HG02642 (cell line): Measurements from ENCODE around the gene GSK3A.

Source experiments
- ATAC-seq: cut with Tn5 transposase; IDR thresholded peaks from one replicate; pipeline ENCODE4 v1.9.1; 2021; ENCODE audit warnings: mild to moderate bottlenecking; ENCODE audit not compliant: unreplicated experiment, poor library complexity

GSK3A gene

DNA sequence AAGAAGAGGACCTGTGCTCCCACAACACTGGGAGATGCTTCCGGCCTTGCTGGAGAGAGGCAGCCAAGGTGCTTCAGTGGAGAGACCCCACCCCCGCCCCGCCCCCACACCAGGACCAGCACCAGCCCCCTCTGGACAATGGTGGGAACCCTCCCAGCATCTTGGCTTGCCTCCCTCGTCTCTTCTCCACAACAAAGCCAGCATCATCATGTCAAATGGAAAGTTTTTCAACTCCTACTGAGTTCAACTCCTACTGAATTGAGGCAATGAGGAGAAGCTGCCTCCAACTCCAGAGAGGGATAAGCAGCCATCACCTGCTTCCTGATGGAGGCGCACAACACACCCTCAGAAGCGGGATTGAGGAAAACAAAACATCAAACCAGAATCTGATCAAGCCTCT, 37.7 kb downstream of the GSK3A start:
- ATAC-seq, result no peak

DNA sequence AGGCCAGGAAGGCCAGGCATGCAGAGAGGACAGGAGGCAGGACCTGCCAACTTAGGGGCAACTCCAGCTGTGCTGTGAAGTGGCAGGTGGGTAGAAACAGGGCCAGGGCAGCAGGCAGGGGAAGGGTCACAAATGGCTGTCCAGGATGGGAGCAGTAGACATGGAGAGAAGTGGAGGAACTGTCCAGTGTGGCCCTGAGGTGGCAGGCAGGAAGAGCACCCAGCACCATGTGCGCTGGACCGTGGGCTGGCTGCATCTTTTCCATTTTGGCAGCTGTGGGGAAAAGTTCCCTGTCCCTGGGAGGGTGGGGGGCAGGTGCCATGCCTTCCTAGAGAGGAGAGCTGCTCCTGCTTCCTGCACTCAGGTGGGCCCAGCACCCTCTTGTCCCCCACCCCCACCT, 38.7 kb downstream of the GSK3A start:
- ATAC-seq, result no peak

DNA sequence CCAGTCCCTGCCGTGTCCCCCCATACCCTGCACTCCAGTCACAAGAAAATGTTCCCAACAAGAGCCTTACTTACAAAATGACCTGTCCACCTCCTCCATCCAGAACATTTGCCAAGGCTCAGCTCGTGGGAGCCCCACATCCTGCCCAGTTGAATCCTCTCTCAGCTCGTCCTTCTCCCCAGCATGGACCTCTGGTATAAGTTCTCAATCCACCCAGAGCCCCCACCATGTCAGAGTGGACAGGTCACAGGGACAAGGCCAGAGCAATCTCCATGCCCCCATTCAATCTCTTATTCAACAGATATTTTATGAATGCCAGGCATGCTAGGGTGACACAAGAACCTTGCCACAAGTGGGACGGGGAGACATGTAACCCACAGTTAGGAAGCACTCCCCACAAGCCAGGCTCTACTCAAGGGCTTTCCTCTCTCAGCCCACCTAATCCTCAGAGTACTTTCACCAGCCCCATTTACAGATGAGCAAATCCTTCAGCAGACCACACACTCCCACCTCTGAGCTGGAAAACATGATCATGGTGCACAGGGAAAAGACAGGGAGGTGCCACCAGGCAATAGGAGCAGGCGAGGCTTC, 40.0 kb downstream of the GSK3A start:
- ATAC-seq, result no peak

DNA sequence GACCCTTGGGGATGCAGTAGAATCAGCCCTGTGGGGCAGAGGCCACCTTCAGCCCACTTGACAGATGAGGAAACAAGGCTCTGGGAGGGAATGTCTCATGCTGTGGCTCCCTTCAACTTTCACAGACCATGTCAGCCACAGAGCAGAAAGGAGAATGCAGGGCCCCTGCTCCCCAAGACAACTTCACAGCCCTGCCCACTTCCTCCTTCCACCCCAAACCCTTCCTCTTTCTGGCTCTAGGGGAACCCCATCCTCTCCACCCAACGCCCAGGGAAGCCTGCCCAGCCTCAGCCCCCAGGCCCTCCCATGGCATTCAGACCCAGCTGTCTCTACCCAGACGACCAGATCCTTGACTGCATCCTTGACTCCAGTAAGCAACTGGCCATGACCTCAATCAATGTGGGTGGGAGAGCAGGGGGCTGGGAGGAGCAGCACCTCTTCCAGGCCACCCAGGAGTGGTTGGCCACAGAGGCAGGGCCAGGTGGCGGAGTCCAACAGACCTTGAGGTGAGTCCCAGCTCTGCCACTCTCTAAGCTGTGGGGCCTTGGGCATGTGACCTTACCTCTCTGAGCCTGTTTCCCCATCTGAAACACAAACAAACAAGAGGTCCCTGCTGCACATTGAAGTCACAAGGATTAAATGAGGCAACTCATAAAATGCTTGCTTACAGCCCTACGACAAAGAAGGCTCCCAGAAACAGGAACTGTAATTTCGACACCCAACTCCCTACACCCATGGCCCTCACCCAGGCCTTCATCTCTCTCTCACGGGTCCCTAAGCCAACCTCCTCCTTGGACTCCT, 40.7 kb downstream of the GSK3A start:
- peak; percentile 40 for ATAC-seq

DNA sequence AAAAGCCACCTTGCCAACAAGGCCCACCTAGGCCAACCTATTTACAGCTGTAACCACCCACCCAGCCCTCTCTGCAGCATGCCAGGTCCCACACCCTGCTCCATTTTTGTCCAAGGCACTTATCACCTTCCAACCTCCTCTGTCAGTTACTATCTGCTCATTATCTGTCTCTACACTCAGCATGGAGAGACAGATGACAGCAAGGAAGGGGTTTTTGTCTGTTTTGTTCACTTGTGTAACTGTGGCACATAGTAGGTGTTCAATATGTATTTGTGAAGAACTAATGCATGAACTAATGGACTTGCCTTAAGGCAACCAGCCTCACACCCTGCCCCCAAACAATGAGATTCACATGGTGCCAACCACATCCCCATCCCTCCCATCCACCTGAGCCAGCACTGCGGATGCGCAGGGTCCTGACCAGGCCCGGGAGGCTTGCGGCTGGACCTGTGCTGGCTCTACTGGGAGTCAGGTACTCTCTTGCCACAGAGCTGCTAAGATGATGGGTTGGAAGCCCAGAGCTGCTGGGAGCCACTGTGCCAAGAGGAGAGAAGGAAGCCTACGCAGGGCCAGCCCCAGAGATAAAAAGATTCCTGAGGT, 42.2 kb downstream of the GSK3A start:
- ATAC-seq, result no peak

DNA sequence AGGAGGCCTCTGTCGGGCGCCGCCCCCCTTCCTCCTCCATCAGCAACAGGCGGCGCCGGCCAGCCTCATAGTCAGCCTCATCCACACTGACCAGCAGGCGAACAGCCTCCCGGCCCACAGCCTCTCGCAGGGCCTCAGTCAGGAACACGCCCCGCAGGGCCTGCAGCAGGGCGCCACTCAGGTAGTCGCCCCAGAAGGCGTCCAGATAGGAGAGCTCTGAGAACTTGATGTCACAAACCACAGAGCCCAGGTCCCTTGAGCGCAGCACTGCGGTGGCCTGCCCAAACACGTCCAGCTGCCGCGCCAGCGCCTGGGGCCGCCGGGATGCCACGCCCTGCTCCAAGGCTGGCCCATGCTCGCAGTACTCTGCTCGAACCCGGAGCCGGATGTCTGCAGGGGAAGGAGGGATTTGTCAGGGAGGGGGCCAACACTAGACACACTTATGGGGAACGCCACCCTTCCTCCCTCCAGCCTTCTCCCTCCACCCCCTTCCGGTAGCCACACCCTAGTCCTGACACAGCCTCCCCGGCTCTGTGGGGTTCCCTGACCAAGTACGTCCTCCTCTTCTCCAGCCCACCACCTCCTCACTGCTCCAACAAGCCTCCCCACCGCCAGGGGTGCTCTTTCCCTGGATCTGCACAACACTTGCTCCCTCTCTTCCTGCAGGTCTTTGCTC, 42.8 kb downstream of the GSK3A start:
- ATAC-seq, result peak; percentile 41

DNA sequence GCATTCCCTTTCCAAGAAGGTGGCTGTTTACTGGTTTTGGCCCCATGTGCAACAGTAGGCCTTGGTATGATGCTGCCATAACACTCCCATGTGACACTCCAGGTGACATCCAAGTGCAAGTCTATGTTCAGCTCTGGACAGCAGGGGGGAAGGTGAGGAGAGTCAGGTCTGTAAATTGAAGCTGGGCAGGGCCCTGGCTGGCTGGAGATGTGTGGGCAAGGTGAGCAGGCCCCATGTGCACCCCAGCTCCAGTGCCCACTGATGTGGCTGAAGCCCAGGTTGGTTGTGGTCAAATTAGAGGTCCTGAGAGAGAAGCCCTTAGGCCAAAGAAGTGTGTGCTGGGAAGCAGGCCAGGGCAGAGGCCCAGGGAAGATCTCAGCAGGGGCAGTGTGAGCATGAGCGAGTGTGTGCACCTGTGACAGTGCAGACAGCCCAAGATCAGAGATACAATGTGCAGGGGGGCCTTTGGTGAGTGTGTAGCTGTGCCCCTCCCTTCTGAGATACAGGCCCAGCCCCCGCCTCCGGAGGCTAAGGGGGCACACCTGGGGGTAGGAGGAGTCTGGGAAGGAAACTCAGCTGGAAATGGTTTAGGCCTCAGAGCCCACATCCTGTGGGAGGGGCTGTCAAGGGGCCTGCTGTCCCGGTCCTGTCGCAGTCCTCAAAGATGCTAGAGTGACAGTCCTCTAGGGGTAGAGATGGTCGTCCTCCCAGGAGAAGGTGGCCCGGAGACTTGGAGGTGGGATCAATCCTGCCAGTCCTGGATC, 43.5 kb downstream of the GSK3A start:
- ATAC-seq, result peak; percentile 42

DNA sequence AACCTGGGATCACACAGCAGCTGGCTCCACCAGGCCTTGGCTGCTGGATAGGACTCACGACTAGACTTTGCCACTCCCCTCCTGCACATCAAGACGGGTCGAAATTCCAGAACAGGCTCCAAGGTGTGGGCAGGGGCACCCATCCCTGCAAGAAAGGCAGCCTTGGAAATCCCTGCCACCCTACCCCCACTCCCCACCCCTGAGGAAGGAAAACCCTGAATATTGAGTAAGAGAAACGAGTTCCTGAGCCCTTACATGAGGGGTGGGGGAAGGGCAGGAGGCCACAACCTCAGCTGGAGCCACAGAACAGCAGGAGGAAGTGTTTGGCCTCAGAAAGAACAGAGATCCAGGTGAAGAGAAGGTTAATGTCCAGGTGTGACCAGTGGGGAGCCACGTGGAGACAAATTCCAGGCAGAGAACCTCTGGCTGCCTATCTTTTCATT, 45.0 kb downstream of the GSK3A start:
- ATAC-seq, result no peak

DNA sequence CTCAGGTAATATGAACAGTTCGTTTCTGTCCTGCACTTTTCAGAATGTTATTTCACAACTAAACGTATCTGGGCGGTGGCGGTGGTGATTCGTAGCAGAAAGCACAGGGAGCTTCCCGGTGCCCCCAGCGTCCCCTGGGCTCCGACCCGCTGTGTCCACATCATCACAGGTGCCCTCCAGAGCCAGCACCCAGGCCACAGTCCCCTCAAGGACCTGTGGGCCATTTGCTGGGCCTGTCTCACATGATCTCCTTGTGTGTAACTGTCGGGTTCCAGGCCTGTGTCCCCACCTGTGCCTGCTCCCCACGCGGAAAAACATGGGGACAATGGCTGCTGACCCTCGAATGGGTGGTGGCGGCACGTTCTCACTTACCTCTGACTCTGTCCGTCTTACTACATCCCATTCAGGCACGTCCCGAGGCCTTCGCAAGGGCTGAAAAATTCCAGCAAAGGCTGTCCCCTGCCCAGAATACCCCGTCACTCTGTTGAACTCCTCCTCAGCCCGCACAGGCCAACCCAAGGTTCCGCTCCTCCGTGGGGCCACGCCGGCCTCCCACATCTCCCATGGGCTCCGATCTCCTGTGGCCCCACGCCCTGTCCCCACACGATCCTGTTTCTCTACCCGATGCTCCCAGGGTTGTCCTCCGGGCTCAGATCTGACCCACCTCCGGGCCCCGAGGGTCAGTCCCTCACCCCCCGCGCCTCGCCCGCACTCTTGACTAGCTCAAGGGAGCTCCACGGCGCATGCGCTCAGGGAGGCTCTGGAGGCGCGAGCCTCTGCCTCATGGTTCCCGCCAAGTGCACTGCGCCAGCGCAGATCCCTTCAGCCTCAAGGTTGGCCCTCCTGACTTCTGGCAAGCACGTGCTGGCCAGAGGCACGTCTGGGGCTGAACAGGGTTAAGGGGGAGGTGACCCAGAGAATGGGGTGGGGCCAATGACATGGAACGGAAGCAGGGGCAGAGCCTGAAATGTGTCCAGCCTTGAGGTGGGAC, 46.1 kb downstream of the GSK3A start:
- ATAC-seq, result no peak

DNA sequence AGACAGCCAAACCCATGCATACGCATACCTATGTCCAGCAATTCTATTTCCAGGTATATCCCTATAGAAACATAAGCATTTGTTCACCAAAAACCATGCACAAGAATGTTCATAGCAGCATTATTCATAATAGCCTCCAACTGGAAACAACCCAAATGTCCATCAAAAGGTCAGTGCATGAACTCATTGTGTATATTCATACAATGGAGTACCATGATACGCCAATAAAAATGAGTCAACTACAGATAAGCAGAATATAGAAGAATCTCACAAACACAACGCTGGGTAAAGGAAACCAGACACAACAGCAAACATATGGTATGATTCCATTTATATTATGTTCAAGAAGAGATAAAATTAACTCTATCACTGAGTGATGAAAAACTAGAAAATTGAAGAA, 48.7 kb downstream of the GSK3A start:
- ATAC-seq, result no peak

DNA sequence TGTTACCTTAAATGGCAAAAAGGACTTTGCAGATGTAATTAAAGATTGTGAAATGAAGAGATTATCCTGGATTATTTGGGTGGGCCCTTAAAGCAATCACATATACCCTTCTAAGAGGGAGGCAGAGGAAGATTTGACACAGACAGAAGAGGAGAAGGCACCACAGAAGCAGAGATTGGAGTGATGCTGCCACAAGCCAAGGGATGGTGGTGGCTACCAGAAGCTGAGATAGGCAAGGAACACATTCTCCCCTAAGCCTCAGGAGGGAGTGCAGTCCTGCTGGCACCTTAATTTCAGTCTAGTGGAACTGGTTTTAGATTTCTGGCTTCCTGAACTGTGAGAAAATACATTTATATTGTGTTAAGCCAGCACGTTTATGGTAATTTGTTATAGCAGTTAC, 49.1 kb downstream of the GSK3A start:
- ATAC-seq, result no peak

DNA sequence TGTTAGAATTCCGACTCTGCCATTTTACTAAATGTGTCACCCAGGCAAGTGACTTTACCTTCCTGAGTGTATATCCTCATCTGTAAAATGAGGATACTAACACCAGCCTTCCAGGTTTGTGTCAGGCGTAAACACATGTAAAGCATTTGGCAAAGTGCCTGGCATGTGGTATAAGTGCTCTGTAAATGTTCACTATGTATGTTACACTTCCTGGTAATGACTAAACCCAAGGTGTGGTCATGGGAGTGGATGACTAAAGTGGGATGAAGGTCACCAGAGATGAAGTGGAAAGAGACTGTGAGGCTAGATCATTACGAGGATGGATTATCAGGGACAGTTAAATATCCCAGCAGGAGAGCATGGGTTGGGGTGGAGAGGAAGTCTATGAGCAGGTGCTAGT, 50.5 kb downstream of the GSK3A start:
- ATAC-seq, result no peak

DNA sequence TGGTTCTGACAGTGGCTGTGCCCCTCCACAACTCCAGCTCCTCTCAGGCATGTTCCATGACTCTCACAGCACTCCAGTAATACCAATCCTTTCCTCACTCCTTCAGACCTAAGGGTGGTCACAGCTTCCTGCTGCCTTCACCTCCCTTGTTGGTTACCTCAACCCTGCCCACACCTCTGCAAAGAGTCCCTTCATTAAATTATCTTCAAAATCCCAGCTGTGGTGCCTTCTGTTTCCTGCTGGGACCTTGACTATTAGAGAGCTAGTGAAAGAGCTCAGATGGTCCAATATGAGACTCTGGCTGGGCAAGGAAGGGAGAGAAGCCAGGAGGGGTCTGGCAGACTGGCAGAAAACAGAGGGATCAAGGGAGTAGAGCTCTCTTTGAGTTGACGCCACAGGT, 51.1 kb downstream of the GSK3A start:
- ATAC-seq, result no peak

DNA sequence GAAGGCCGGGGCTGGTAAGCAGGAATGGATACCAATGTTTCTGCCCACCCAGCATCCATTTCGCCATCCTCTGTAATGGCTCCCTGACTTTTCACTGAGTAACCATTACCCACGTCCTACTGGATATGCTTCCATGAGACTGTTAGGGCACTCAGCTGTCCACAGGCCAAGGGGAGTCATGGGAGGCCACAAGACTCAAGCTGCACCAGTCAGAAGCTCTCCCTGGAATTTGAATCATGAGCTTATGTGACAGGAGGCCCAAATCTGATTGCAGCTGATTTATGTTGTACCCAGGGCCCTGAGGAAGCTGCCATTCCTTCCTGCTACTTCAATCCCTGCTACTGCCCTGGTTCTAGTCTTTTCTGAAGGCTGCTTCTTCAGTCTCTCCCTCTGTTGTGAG, 53.3 kb downstream of the GSK3A start:
- ATAC-seq, result no peak

DNA sequence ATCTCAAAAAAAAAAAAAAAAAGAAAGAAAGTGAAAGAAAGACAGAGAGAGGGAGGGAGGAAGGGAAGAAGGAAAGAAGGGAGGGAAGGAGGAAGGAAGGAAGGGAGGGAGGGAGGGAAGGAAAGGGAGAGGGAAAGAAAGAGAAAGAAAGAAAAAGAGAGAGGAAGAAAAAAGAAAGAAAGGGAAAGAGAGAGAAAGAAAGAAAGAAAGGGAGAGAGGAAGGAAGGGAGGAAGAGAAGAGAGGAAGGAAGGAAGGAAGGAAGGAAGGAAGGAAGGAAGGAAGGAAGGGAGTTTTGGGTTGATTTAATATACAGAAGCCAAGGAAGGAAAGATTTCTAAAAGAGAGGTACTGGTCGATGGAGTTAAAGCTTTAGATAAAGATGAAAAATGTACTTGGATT, 53.7 kb downstream of the GSK3A start:
- no peak for ATAC-seq

DNA sequence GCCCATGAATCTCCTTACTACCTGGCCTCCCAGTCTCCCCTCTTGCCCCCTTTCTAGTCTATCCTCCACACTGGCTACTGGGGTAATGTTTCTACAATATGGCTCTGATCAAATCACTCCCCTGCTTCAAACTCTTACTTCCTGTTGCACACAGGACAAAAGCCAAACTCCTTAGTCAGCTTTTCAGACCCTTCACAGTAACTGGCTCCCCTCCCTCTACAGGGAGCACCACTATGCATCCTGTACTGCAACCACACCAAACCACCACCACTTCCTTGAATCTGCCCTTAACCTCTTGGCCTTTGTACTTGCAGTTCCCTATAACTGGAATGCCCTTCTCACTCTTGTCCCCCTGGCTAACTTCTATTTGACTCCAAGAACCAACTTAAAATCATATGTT, 57.1 kb downstream of the GSK3A start:
- no peak for ATAC-seq

DNA sequence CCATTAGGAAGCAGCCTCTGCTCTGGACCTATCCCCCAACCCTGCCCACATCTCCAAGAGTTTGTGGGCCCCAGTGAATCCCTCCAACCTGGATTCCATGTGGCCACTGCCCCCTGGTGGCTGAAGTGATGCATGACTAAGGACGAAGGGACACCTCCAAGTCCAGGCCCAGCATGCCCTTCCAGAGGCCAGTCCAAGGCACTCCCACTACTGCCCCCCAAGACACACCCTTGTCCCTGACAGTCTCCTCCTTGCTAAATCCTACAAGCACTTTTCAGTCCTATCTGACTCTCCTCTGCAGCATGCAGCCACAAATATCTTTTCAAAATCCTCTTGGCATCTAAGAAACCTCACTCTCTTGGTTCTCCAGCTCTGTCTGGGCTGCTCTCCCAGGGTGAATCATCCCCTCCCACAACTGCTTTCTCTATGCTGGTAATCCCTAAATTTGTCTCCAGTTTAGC, 58.0 kb downstream of the GSK3A start:
- ATAC-seq, result no peak
